ENCODE measurements around the gene DYRK1A.

DYRK1A gene

GRCh38 chr21:37425684-37426083, 59.1 kb downstream of the DYRK1A start:
- H3K36me3 ChIP-seq (ENCODE audit: insufficient read depth, low read depth, low read length) = peaks cover 46% of the 10 kb centered on the region
- H3K4me1 ChIP-seq (ENCODE audit: insufficient read depth, low read length) = peaks cover 12% of the 10 kb centered on the region; the same call in 1 of the 2 replicates
- no peaks in the 10 kb centered on the region for H3K9me3 ChIP-seq (ENCODE audit: insufficient read depth, low read depth, low read length)
- H3K27me3 ChIP-seq (ENCODE audit: insufficient read depth, low read length) = no peaks in the 10 kb centered on the region
- no peak overlapping the region for H3K27ac ChIP-seq (ENCODE audit: low read length)
- no peak overlapping the region for H3K4me3 ChIP-seq (ENCODE audit: low read length)
- no peak overlapping the region for H3K9ac ChIP-seq (ENCODE audit: low read depth, low read length)

GRCh38 chr21:37427221-37427620, 60.6 kb downstream of the DYRK1A start:
- Histone ChIP-seq H3K9me3 (ENCODE audit: insufficient read depth, low read depth, low read length) (no peaks in the 10 kb centered on the region), H3K27me3 (ENCODE audit: insufficient read depth, low read length) (no peaks in the 10 kb centered on the region), H3K27ac (ENCODE audit: low read length) (no peak overlapping the region), H3K9ac (ENCODE audit: low read depth, low read length) (no peak overlapping the region), H3K4me1 (ENCODE audit: insufficient read depth, low read length) (peaks cover 16% of the 10 kb centered on the region; the same call in 1 of the 2 replicates), H3K36me3 (ENCODE audit: insufficient read depth, low read depth, low read length) (peaks cover 40% of the 10 kb centered on the region), H3K4me3 (ENCODE audit: low read length) (no peak overlapping the region)

GRCh38 chr21:37429356-37429755, 62.8 kb downstream of the DYRK1A start:
- H3K27ac ChIP-seq (ENCODE audit: low read length) = no peak overlapping the region
- H3K36me3 ChIP-seq (ENCODE audit: insufficient read depth, low read depth, low read length) = peaks cover 29% of the 10 kb centered on the region
- no peaks in the 10 kb centered on the region for H3K27me3 ChIP-seq (ENCODE audit: insufficient read depth, low read length)
- H3K9ac ChIP-seq (ENCODE audit: low read depth, low read length) = no peak overlapping the region
- H3K9me3 ChIP-seq (ENCODE audit: insufficient read depth, low read depth, low read length) = no peaks in the 10 kb centered on the region
- H3K4me3 ChIP-seq (ENCODE audit: low read length) = no peak overlapping the region
- H3K4me1 ChIP-seq (ENCODE audit: insufficient read depth, low read length) = peaks cover 17% of the 10 kb centered on the region; the same call in 1 of the 2 replicates

GRCh38 chr21:37430184-37430821, 63.7 kb downstream of the DYRK1A start:
- Histone ChIP-seq H3K27ac (ENCODE audit: low read length) (no peak overlapping the region), H3K36me3 (ENCODE audit: insufficient read depth, low read depth, low read length) (peaks cover 23% of the 10 kb centered on the region), H3K4me3 (ENCODE audit: low read length) (no peak overlapping the region), H3K27me3 (ENCODE audit: insufficient read depth, low read length) (no peaks in the 10 kb centered on the region), H3K4me1 (ENCODE audit: insufficient read depth, low read length) (peaks cover 23% of the 10 kb centered on the region; the same call in 1 of the 2 replicates), H3K9me3 (ENCODE audit: insufficient read depth, low read depth, low read length) (no peaks in the 10 kb centered on the region), H3K9ac (ENCODE audit: low read depth, low read length) (no peak overlapping the region)

- Histone ChIP-seq H3K36me3 (ENCODE audit: insufficient read depth, low read depth, low read length) (peaks cover 14% of the 10 kb centered on the region), H3K9ac (ENCODE audit: low read depth, low read length) (no peak overlapping the region), H3K4me3 (ENCODE audit: low read length) (no peak overlapping the region)
Measured at GRCh38 chr21:37431243-37431642, 64.7 kb downstream of the DYRK1A start.

GRCh38 chr21:37432710-37433455, 66.3 kb downstream of the DYRK1A start:
- Histone ChIP-seq H3K9ac (ENCODE audit: low read depth, low read length) (no peak overlapping the region), H3K36me3 (ENCODE audit: insufficient read depth, low read depth, low read length) (peaks cover 9% of the 10 kb centered on the region; the same call in 1 of the 2 replicates), H3K4me3 (ENCODE audit: low read length) (no peak overlapping the region), H3K27ac (ENCODE audit: low read length) (no peak overlapping the region), H3K4me1 (ENCODE audit: insufficient read depth, low read length) (peaks cover 33% of the 10 kb centered on the region; the same call in 1 of the 2 replicates), H3K27me3 (ENCODE audit: insufficient read depth, low read length) (no peaks in the 10 kb centered on the region), H3K9me3 (ENCODE audit: insufficient read depth, low read depth, low read length) (no peaks in the 10 kb centered on the region)

More at GRCh38 chr21:37431243-37431642, 64.7 kb downstream of the DYRK1A start:
- Histone ChIP-seq H3K27me3 (ENCODE audit: insufficient read depth, low read length) (no peaks in the 10 kb centered on the region), H3K4me1 (ENCODE audit: insufficient read depth, low read length) (peaks cover 31% of the 10 kb centered on the region; the same call in 1 of the 2 replicates), H3K9me3 (ENCODE audit: insufficient read depth, low read depth, low read length) (no peaks in the 10 kb centered on the region), H3K27ac (ENCODE audit: low read length) (no peak overlapping the region)

- Histone ChIP-seq H3K36me3 (ENCODE audit: insufficient read depth, low read depth, low read length) (peaks cover 5% of the 10 kb centered on the region; the same call in 1 of the 2 replicates), H3K4me3 (ENCODE audit: low read length) (no peak overlapping the region), H3K27ac (ENCODE audit: low read length) (no peak overlapping the region), H3K9ac (ENCODE audit: low read depth, low read length) (no peak overlapping the region), H3K4me1 (ENCODE audit: insufficient read depth, low read length) (peaks cover 33% of the 10 kb centered on the region; the same call in 1 of the 2 replicates), H3K9me3 (ENCODE audit: insufficient read depth, low read depth, low read length) (no peaks in the 10 kb centered on the region), H3K27me3 (ENCODE audit: insufficient read depth, low read length) (no peaks in the 10 kb centered on the region)
Measured at GRCh38 chr21:37433456-37433840, 66.9 kb downstream of the DYRK1A start.

- H3K27me3 ChIP-seq (ENCODE audit: insufficient read depth, low read length) = no peaks in the 10 kb centered on the region
- H3K4me3 ChIP-seq (ENCODE audit: low read length) = peak overlapping the region; percentile 3; the same call in 1 of the 2 replicates
- H3K36me3 ChIP-seq (ENCODE audit: insufficient read depth, low read depth, low read length) = peaks cover 3% of the 10 kb centered on the region; the same call in 1 of the 2 replicates
- peaks cover 31% of the 10 kb centered on the region; the same call in 1 of the 2 replicates for H3K4me1 ChIP-seq (ENCODE audit: insufficient read depth, low read length)
- H3K9ac ChIP-seq (ENCODE audit: low read depth, low read length) = peak overlapping the region; percentile 1; the same call in 1 of the 2 replicates
- H3K27ac ChIP-seq (ENCODE audit: low read length) = no peak overlapping the region
- H3K9me3 ChIP-seq (ENCODE audit: insufficient read depth, low read depth, low read length) = peaks cover 8% of the 10 kb centered on the region; the same call in 1 of the 2 replicates
Measured at GRCh38 chr21:37435120-37435519, 68.5 kb downstream of the DYRK1A start.

- no peaks in the 10 kb centered on the region for H3K36me3 ChIP-seq (ENCODE audit: insufficient read depth, low read depth, low read length)
- H3K4me3 ChIP-seq (ENCODE audit: low read length) = peak overlapping the region; percentile 3; the same call in 1 of the 2 replicates
- H3K9ac ChIP-seq (ENCODE audit: low read depth, low read length) = peak overlapping the region; percentile 1; the same call in 1 of the 2 replicates
- H3K4me1 ChIP-seq (ENCODE audit: insufficient read depth, low read length) = peaks cover 29% of the 10 kb centered on the region; the same call in 1 of the 2 replicates
- H3K9me3 ChIP-seq (ENCODE audit: insufficient read depth, low read depth, low read length) = peaks cover 8% of the 10 kb centered on the region; the same call in 1 of the 2 replicates
- peak overlapping the region; percentile 27 for H3K27ac ChIP-seq (ENCODE audit: low read length)
- no peaks in the 10 kb centered on the region for H3K27me3 ChIP-seq (ENCODE audit: insufficient read depth, low read length)
Measured at GRCh38 chr21:37435711-37436110, 69.1 kb downstream of the DYRK1A start.

- H3K36me3 ChIP-seq (ENCODE audit: insufficient read depth, low read depth, low read length) = no peaks in the 10 kb centered on the region
- peak overlapping the region; percentile 27 for H3K27ac ChIP-seq (ENCODE audit: low read length)
- H3K4me3 ChIP-seq (ENCODE audit: low read length) = no peak overlapping the region
- H3K9me3 ChIP-seq (ENCODE audit: insufficient read depth, low read depth, low read length) = peaks cover 8% of the 10 kb centered on the region; the same call in 1 of the 2 replicates
- peaks cover 24% of the 10 kb centered on the region; the same call in 1 of the 2 replicates for H3K4me1 ChIP-seq (ENCODE audit: insufficient read depth, low read length)
- H3K27me3 ChIP-seq (ENCODE audit: insufficient read depth, low read length) = no peaks in the 10 kb centered on the region
- H3K9ac ChIP-seq (ENCODE audit: low read depth, low read length) = no peak overlapping the region; the same call in 1 of the 2 replicates
Measured at GRCh38 chr21:37436174-37436573, 69.6 kb downstream of the DYRK1A start.

GRCh38 chr21:37437376-37438080, 71.0 kb downstream of the DYRK1A start:
- Histone ChIP-seq H3K9me3 (ENCODE audit: insufficient read depth, low read depth, low read length) (peaks cover 8% of the 10 kb centered on the region; the same call in 1 of the 2 replicates), H3K27me3 (ENCODE audit: insufficient read depth, low read length) (no peaks in the 10 kb centered on the region), H3K4me1 (ENCODE audit: insufficient read depth, low read length) (peaks cover 24% of the 10 kb centered on the region; the same call in 1 of the 2 replicates), H3K9ac (ENCODE audit: low read depth, low read length) (no peak overlapping the region), H3K27ac (ENCODE audit: low read length) (no peak overlapping the region), H3K4me3 (ENCODE audit: low read length) (no peak overlapping the region), H3K36me3 (ENCODE audit: insufficient read depth, low read depth, low read length) (no peaks in the 10 kb centered on the region)
